Spleen (tissue), 11 donors: ENCODE measurements around the gene KCNQ4. TPM values are rescaled to one million over a fixed set of nuclear protein-coding genes. Genes with fewer than 3 reads are reported as not detected.
A peak's percentile ranks its signal among the peaks of the same experiment; 100 is the strongest.

Experiments
- DNase-seq: peaks from one replicate; pipeline ENCODE4 v3.0.0-alpha.2; 2020
- H3K27ac ChIP-seq, 8 donors: fragments of 200-600 bp; sonication (generic) in 7 of 8; 1 replicate in 4 of 8; 2 replicates in 4 of 8; pipeline versions ENCODE4 v1.5.0 to v1.8.0; 2016 to 2021; ENCODE audit warnings: inconsistent platforms in 4 of 8, mild to moderate bottlenecking in 4 of 8, moderate library complexity in 1 of 8
- H3K27me3 ChIP-seq, 7 donors: fragments of 200-600 bp; sonication (generic) in 6 of 7; replicated peaks in 1 of 7; 1 replicate in 4 of 7; 2 replicates in 3 of 7; pipeline versions ENCODE4 v1.5.0 to v1.8.0; 2016 to 2021; ENCODE audit warnings: inconsistent platforms in 3 of 7, mild to moderate bottlenecking in 1 of 7
- H3K36me3 ChIP-seq, 6 donors: fragments of 200-600 bp; sonication (generic) in 5 of 6; 1 replicate in 4 of 6; 2 replicates in 2 of 6; pipeline versions ENCODE4 v1.5.0 to v1.8.0; 2016 to 2021; ENCODE audit warnings: inconsistent platforms in 2 of 6
- H3K4me1 ChIP-seq, 6 donors: fragments of 200-600 bp; sonication (generic) in 5 of 6; 1 replicate in 3 of 6; 2 replicates in 3 of 6; pipeline versions ENCODE4 v1.5.0 to v1.8.0; 2016 to 2021; ENCODE audit warnings: inconsistent platforms in 3 of 6
- H3K4me3 ChIP-seq, 8 donors: fragments of 200-600 bp; sonication (generic) in 7 of 8; 1 replicate in 4 of 8; 2 replicates in 4 of 8; pipeline versions ENCODE4 v1.5.0 to v1.8.0; 2016 to 2021; ENCODE audit warnings: inconsistent platforms in 4 of 8, mild to moderate bottlenecking in 4 of 8, moderate library complexity in 2 of 8
- H3K9me3 ChIP-seq, 8 donors: fragments of 200-600 bp; sonication (generic) in 7 of 8; 1 replicate in 4 of 8; 2 replicates in 4 of 8; pipeline versions ENCODE4 v1.5.0 to v1.8.0; 2016 to 2021; ENCODE audit warnings: inconsistent platforms in 4 of 8
- CTCF ChIP-seq, 11 experiments: fragments of 200-600 bp in 7 of 11; fragments of 450-650 bp in 4 of 11; sonication (generic) in 4 of 11; IDR thresholded peaks in 8 of 11; conservative IDR thresholded peaks in 3 of 11; 1 replicate in 7 of 11; 2 replicates in 4 of 11; pipeline versions ENCODE4 v1.4.0 to v1.8.0; 2016 to 2021; ENCODE audit warnings: antibody characterized with exemption in 11 of 11, inconsistent platforms in 4 of 11, mild to moderate bottlenecking in 1 of 11
- POLR2A ChIP-seq, 3 donors: fragments of 450-650 bp; IDR thresholded peaks; one replicate each; pipeline ENCODE4 v1.5.1; 2017; ENCODE audit warnings: antibody characterized with exemption in 3 of 3, mild to moderate bottlenecking in 1 of 3
- POLR2AphosphoS5 ChIP-seq, 3 donors: sonication (generic); formaldehyde crosslinking; IDR thresholded peaks; one replicate each; pipeline ENCODE4 v1.5.1; 2017; ENCODE audit warnings: antibody characterized with exemption in 3 of 3
- WGBS, 5 donors: extraction: QIAGEN DNeasy Blood & Tissue Kit in 3 of 5; methylation state at CpG; one replicate each; pipeline versions ENCODE4 v1.1.5 to v1.1.7; 2013 to 2018; 5-methylcytosine and 5-hydroxymethylcytosine counted together
- intact Hi-C: fragments of 100-400 bp; cut with DNase I; formaldehyde crosslinking; loops from one replicate; pipeline ENCODE4 v1.15.0; 2023; ENCODE audit warnings: low total_unique reads
- polyA plus RNA-seq, 3 donors: library from polyadenylated mRNA; stranded (reverse); fragments of 200-250 nt; gene quantifications; one replicate each; pipeline ENCODE4 v1.2.1, GENCODE V29; 2013
- total RNA-seq, 7 donors: library from RNA; depleted of rRNA in 3 of 7; stranded (reverse); fragments of >200 nt in 3 of 7; fragmentation: NEBNext Ultra II Directional in 4 of 7; extraction: Animal tissue kit (Norgen Biotek cat#: 25700) in 4 of 7; gene quantifications; one replicate each; pipeline versions ENCODE4 v1.1.0 to v1.2.1, GENCODE V29; 2016 to 2021
- donor health status: healthy with polysubstance abuse.
- donor health status: DM: no; HTN: no; CAD: no; lungs with moderate emphysema.
- donor health status: DM: no; HTN: no; CAD: no.
- donor health status: Bipolar disorder and iron deficiency.
- donor health status: healthy.
- donor health status: DM: no; HTN: no; CAD: no.
- donor health status: DM: yes; HTN: yes; CAD: no.

Gene KCNQ4
- total and polyA plus RNA-seq, 10 donors = 0.09 to 0.54 (median 0.25) TPM

GRCh38 chr1:40758578-40759343, 24.8 kb upstream of the KCNQ4 start:
- WGBS, 5 donors = 93 to 97% (median 96%) methylated on average over 6 of the region's 6 CpGs
- no peak for TF ChIP-seq POLR2AphosphoS5 (IDR thresholded peaks at IDR 0.05)
- intact Hi-C loops = no loop called here
- no peaks in the 10 kb centered on the region for H3K9me3 ChIP-seq
- H3K27me3 ChIP-seq = no peaks in the 10 kb centered on the region
- H3K4me1 ChIP-seq = peaks cover 0 to 36% (median 6%) of the 10 kb centered on the region in 6 donors
- DNase-seq = no peak
- no peak overlapping the region for H3K4me3 ChIP-seq
- H3K27ac ChIP-seq = no peak overlapping the region
- peaks cover 0 to 100% (median 82%) of the 10 kb centered on the region in 6 donors for H3K36me3 ChIP-seq

- no peak overlapping the region for H3K4me3 ChIP-seq
- no peaks in the 10 kb centered on the region for H3K27me3 ChIP-seq
- H3K4me1 ChIP-seq = peaks cover 0 to 41% (median 11%) of the 10 kb centered on the region in 6 donors
- H3K27ac ChIP-seq = no peak overlapping the region
- intact Hi-C loops = no loop called here
- peaks cover 0 to 100% (median 82%) of the 10 kb centered on the region in 6 donors for H3K36me3 ChIP-seq
- H3K9me3 ChIP-seq = no peaks in the 10 kb centered on the region
- no peak for TF ChIP-seq CTCF (IDR thresholded peaks at IDR 0.05 in 8 of 11, conservative IDR thresholded peaks at IDR 0.05 in 3 of 11)
- no peak for TF ChIP-seq POLR2A (IDR thresholded peaks at IDR 0.05)
- no peak for TF ChIP-seq POLR2AphosphoS5 (IDR thresholded peaks at IDR 0.05)
- WGBS, 5 donors = 66 to 86% (median 79%) methylated on average over 4 of the region's 4 CpGs
- no peak for DNase-seq
These were observed 22.6 kb upstream of the KCNQ4 start for GRCh38 chr1:40760984-40761383.

GRCh38 chr1:40762144-40762923, 21.3 kb upstream of the KCNQ4 start:
- DNase-seq = no peak
- 74 to 90% (median 89%) methylated on average over 7 of the region's 7 CpGs for WGBS, 5 donors
- no peak for TF ChIP-seq CTCF (IDR thresholded peaks at IDR 0.05 in 8 of 11, conservative IDR thresholded peaks at IDR 0.05 in 3 of 11)
- no peak for TF ChIP-seq POLR2A (IDR thresholded peaks at IDR 0.05)
- no peak for TF ChIP-seq POLR2AphosphoS5 (IDR thresholded peaks at IDR 0.05)
- Histone ChIP-seq H3K36me3 (peaks cover 0 to 100% (median 83%) of the 10 kb centered on the region in 6 donors), H3K4me1 (peaks cover 0 to 41% (median 11%) of the 10 kb centered on the region in 6 donors), H3K9me3 (no peaks in the 10 kb centered on the region), H3K4me3 (no peak overlapping the region), H3K27ac (peak overlapping the region in 3 of 8 donors; percentile 15 to 28 (median 23)), H3K27me3 (no peaks in the 10 kb centered on the region)
- intact Hi-C loops = no loop called here

- 61 to 72% (median 67%) methylated on average over 9 of the region's 9 CpGs for WGBS, 5 donors
- DNase-seq = no peak
- Histone ChIP-seq H3K4me3 (no peak overlapping the region), H3K36me3 (peaks cover 0 to 100% (median 82%) of the 10 kb centered on the region in 6 donors), H3K27me3 (no peaks in the 10 kb centered on the region), H3K9me3 (no peaks in the 10 kb centered on the region), H3K27ac (peak overlapping the region in 4 of 8 donors; percentile 8 to 61 (median 18)), H3K4me1 (peaks cover 0 to 46% (median 11%) of the 10 kb centered on the region in 6 donors)
- intact Hi-C loops = no loop called here
- TF ChIP-seq POLR2AphosphoS5 (IDR thresholded peaks at IDR 0.05) (no peak), POLR2A (IDR thresholded peaks at IDR 0.05) (no peak), CTCF (IDR thresholded peaks at IDR 0.05 in 8 of 11, conservative IDR thresholded peaks at IDR 0.05 in 3 of 11) (no peak)
These were observed 19.6 kb upstream of the KCNQ4 start for GRCh38 chr1:40763742-40764532.
